IPS-18c (cell line): Measurements from ENCODE around the gene DUSP8.
"Not testable (repeated sequence)": the region's sequence is repeated elsewhere in the genome, so short reads cannot be mapped to it uniquely, and the experiment has no call there.

ENCODE experiments used
- H3K4me3 ChIP-seq: 2 replicates; pipeline ENCODE4 v1.7.0; 2013; ENCODE audit warnings: low read depth, mild to moderate bottlenecking, low read length, moderate library complexity; ENCODE audit not compliant: insufficient read depth
- H3K9me3 ChIP-seq: one replicate; pipeline ENCODE4 v1.6.1; 2013; ENCODE audit warnings: mild to moderate bottlenecking, low read length, moderate library complexity; ENCODE audit not compliant: control insufficient read depth, insufficient read depth

Gene DUSP8

GRCh38 chr11:1595994-1596575 lies 24.0 kb upstream of the DUSP8 start:
- not testable (repeated sequence) for H3K9me3 ChIP-seq, H3K4me3 ChIP-seq

GRCh38 chr11:1592628-1593027 lies 20.6 kb upstream of the DUSP8 start:
- no peak overlapping the region for H3K4me3 ChIP-seq
- no peaks in the 10 kb centered on the region for H3K9me3 ChIP-seq

GRCh38 chr11:1589996-1590395 lies 17.9 kb upstream of the DUSP8 start:
- Histone ChIP-seq H3K4me3 (no peak overlapping the region), H3K9me3 (no peaks in the 10 kb centered on the region)

- H3K4me3 ChIP-seq, H3K9me3 ChIP-seq: not testable (repeated sequence)
Observed at GRCh38 chr11:1589191-1589963, 17.3 kb upstream of the DUSP8 start.

GRCh38 chr11:1586699-1587098 lies 14.6 kb upstream of the DUSP8 start:
- Histone ChIP-seq H3K9me3 (no peaks in the 10 kb centered on the region), H3K4me3 (no peak overlapping the region)

- H3K9me3 ChIP-seq, H3K4me3 ChIP-seq: not testable (repeated sequence)
Observed at GRCh38 chr11:1584661-1585370, 12.7 kb upstream of the DUSP8 start, which contains the start of gene KRTAP5-1. Gene KRTAP5-1 (minus strand): TSS chr11:1585283. CDS start chr11:1585249, 34 bp downstream.

- H3K9me3 ChIP-seq, H3K4me3 ChIP-seq: not testable (repeated sequence)
Observed at GRCh38 chr11:1582909-1583308, 10.8 kb upstream of the DUSP8 start.

- H3K4me3 ChIP-seq = no peak overlapping the region
- H3K9me3 ChIP-seq = no peaks in the 10 kb centered on the region
Observed at GRCh38 chr11:1581976-1582375, 9.9 kb upstream of the DUSP8 start.

GRCh38 chr11:1576825-1577224 lies 4.8 kb upstream of the DUSP8 start:
- Histone ChIP-seq H3K9me3 (no peaks in the 10 kb centered on the region), H3K4me3 (no peak overlapping the region)

- H3K4me3 ChIP-seq, H3K9me3 ChIP-seq: not testable (repeated sequence)
Observed at GRCh38 chr11:1575756-1576155, 3.7 kb upstream of the DUSP8 start.

GRCh38 chr11:1574933-1575242 lies 2.8 kb upstream of the DUSP8 start:
- no peaks in the 10 kb centered on the region for H3K9me3 ChIP-seq
- H3K4me3 ChIP-seq = no peak overlapping the region

GRCh38 chr11:1574238-1574932 lies 2.3 kb upstream of the DUSP8 start:
- peak overlapping the region; percentile 52 for H3K4me3 ChIP-seq
- H3K9me3 ChIP-seq = no peaks in the 10 kb centered on the region

GRCh38 chr11:1573903-1574237 lies 1.8 kb upstream of the DUSP8 start:
- no peaks in the 10 kb centered on the region for H3K9me3 ChIP-seq

GRCh38 chr11:1573077-1573902 lies 1.2 kb upstream of the DUSP8 start:
- peak overlapping the region; percentile 50 for H3K4me3 ChIP-seq
- no peaks in the 10 kb centered on the region for H3K9me3 ChIP-seq

More at GRCh38 chr11:1573903-1574237, 1.8 kb upstream of the DUSP8 start:
- peak overlapping the region; percentile 52 for H3K4me3 ChIP-seq

- H3K4me3 ChIP-seq = peak overlapping the region; percentile 50; the same call in 1 of the 2 replicates
Observed at GRCh38 chr11:1571760-1572196, 293 bp downstream of the DUSP8 start.

GRCh38 chr11:1570896-1571759 lies 943 bp downstream of the DUSP8 start:
- no peaks in the 10 kb centered on the region for H3K9me3 ChIP-seq

More at GRCh38 chr11:1571760-1572196, 293 bp downstream of the DUSP8 start:
- no peaks in the 10 kb centered on the region for H3K9me3 ChIP-seq

More at GRCh38 chr11:1570896-1571759, 943 bp downstream of the DUSP8 start:
- peak overlapping the region; percentile 50 for H3K4me3 ChIP-seq
